HEK293 (cell line): Measurements from ENCODE around the gene DNAH3.

Experiments
- CTCF ChIA-PET: fragments of 350-600 bp; formaldehyde crosslinking; extraction: SDS; loops from one replicate; lab custom pipeline; 2021; ENCODE audit warnings: antibody characterized with exemption; lab: Yijun Ruan, JAX
- POLR2A ChIA-PET: fragments of 300-600 bp; formaldehyde crosslinking; extraction: SDS; loops from one replicate; lab custom pipeline; 2020; ENCODE audit warnings: antibody characterized with exemption, inconsistent platforms; lab: Yijun Ruan, JAX
- H3K27ac ChIP-seq: fragments of 200-500 bp; sonication (Bioruptor generic); 2 replicates; pipeline ENCODE4 v1.5.1; 2014; ENCODE audit warnings: low read depth, low read length, control low read depth, inconsistent platforms; ENCODE audit errors: extremely low read depth
- H3K36me3 ChIP-seq, 2 experiments: fragments of 200-500 bp in 1 of 2; sonication (Bioruptor generic) in 1 of 2; 1 replicate in 1 of 2; 2 replicates in 1 of 2; pipeline ENCODE4 v1.5.1; 2014 to 2017; ENCODE audit warnings: inconsistent platforms in 2 of 2, low read length in 2 of 2; ENCODE audit not compliant: control insufficient read depth in 2 of 2, insufficient read depth in 1 of 2
- H3K4me1 ChIP-seq: fragments of 200-500 bp; sonication (Bioruptor generic); 2 replicates; pipeline ENCODE4 v1.5.1; 2014; ENCODE audit warnings: mild to moderate bottlenecking, low read length, inconsistent platforms; ENCODE audit not compliant: control insufficient read depth, insufficient read depth
- H3K4me3 ChIP-seq: 2 replicates; pipeline ENCODE4 v1.5.1; 2011; ENCODE audit warnings: low read depth, mild to moderate bottlenecking, control low read depth, low read length, moderate library complexity
- H3K9me3 ChIP-seq: fragments of 200-500 bp; sonication (Bioruptor generic); 2 replicates; pipeline ENCODE4 v1.5.1; 2014; ENCODE audit warnings: low read depth, low read length, inconsistent platforms; ENCODE audit not compliant: control insufficient read depth, insufficient read depth
- HOXD13 ChIP-seq: sonication (generic); formaldehyde crosslinking; IDR thresholded peaks from 2 replicates; pipeline ENCODE4 v1.8.0; 2022; ENCODE audit warnings: missing genetic modification reagents, borderline replicate concordance
- KLF16 ChIP-seq: fragments of 450-650 bp; formaldehyde crosslinking; IDR thresholded peaks from 2 replicates; pipeline ENCODE4 v1.5.1; 2017; ENCODE audit warnings: missing biosample characterization, missing genetic modification characterization
- MYNN ChIP-seq: fragments of 450-650 bp; formaldehyde crosslinking; IDR thresholded peaks from 2 replicates; pipeline ENCODE4 v1.5.1; 2016; ENCODE audit warnings: missing biosample characterization, missing genetic modification characterization, borderline replicate concordance
- SALL2 ChIP-seq: fragments of 450-650 bp; formaldehyde crosslinking; IDR thresholded peaks from 2 replicates; pipeline ENCODE4 v1.5.0; 2017; ENCODE audit warnings: missing biosample characterization, mild to moderate bottlenecking, missing genetic modification characterization, borderline replicate concordance
- SP2 ChIP-seq: fragments of 450-650 bp; formaldehyde crosslinking; IDR thresholded peaks from 2 replicates; pipeline ENCODE4 v1.5.1; 2016; ENCODE audit warnings: missing biosample characterization, missing genetic modification characterization
- SP7 ChIP-seq: fragments of 450-650 bp; formaldehyde crosslinking; IDR thresholded peaks from 2 replicates; pipeline ENCODE4 v1.5.1; 2016; ENCODE audit warnings: missing biosample characterization, missing genetic modification characterization
- WT1 ChIP-seq: fragments of 450-650 bp; formaldehyde crosslinking; IDR thresholded peaks from 2 replicates; pipeline ENCODE4 v1.5.1; 2016; ENCODE audit warnings: missing biosample characterization, missing genetic modification characterization
- ZBTB21 ChIP-seq: fragments of 450-650 bp; formaldehyde crosslinking; IDR thresholded peaks from 2 replicates; pipeline ENCODE4 v1.5.1; 2017; ENCODE audit warnings: missing biosample characterization, missing genetic modification characterization
- ZBTB48 ChIP-seq: fragments of 450-650 bp; formaldehyde crosslinking; IDR thresholded peaks from 2 replicates; pipeline ENCODE4 v1.5.1; 2016; ENCODE audit warnings: missing biosample characterization, missing genetic modification characterization
- ZFP41 ChIP-seq: fragments of 450-650 bp; formaldehyde crosslinking; IDR thresholded peaks from 2 replicates; pipeline ENCODE4 v1.5.1; 2016; ENCODE audit warnings: missing biosample characterization, missing genetic modification characterization, borderline replicate concordance
- ZFP69B ChIP-seq: fragments of 450-650 bp; formaldehyde crosslinking; IDR thresholded peaks from 2 replicates; pipeline ENCODE4 v1.5.1; 2016; ENCODE audit warnings: missing biosample characterization, missing genetic modification characterization
- ZNF114 ChIP-seq: fragments of 450-650 bp; formaldehyde crosslinking; IDR thresholded peaks from 2 replicates; pipeline ENCODE4 v1.5.0; 2017; ENCODE audit warnings: missing biosample characterization, missing genetic modification characterization
- ZNF140 ChIP-seq: fragments of 450-650 bp; formaldehyde crosslinking; IDR thresholded peaks from 2 replicates; pipeline ENCODE4 v1.5.1; 2016; ENCODE audit warnings: missing biosample characterization, missing genetic modification characterization
- ZNF366 ChIP-seq: fragments of 450-650 bp; formaldehyde crosslinking; conservative IDR thresholded peaks from 2 replicates; pipeline ENCODE4 v1.5.1; 2016; ENCODE audit warnings: missing biosample characterization, missing genetic modification characterization
- ZNF37A ChIP-seq: fragments of 450-650 bp; IDR thresholded peaks from 2 replicates; pipeline ENCODE4 v1.5.1; 2018; ENCODE audit warnings: missing biosample characterization, missing genetic modification characterization
- ZNF394 ChIP-seq: fragments of 450-650 bp; formaldehyde crosslinking; IDR thresholded peaks from 2 replicates; pipeline ENCODE4 v1.5.1; 2016; ENCODE audit warnings: missing biosample characterization, missing genetic modification characterization, mild to moderate bottlenecking, moderate library complexity, borderline replicate concordance
- ZNF473 ChIP-seq: fragments of 450-650 bp; formaldehyde crosslinking; IDR thresholded peaks from 2 replicates; pipeline ENCODE4 v1.5.1; 2017; ENCODE audit warnings: missing biosample characterization, missing genetic modification characterization
- ZNF510 ChIP-seq: fragments of 450-650 bp; formaldehyde crosslinking; IDR thresholded peaks from 2 replicates; pipeline ENCODE4 v1.5.1; 2018; ENCODE audit warnings: mild to moderate bottlenecking, missing genetic modification characterization, missing biosample characterization; ENCODE audit not compliant: insufficient replicate concordance
- ZNF561 ChIP-seq: fragments of 450-650 bp; IDR thresholded peaks from 2 replicates; pipeline ENCODE4 v1.5.1; 2018; ENCODE audit warnings: missing biosample characterization, missing genetic modification characterization, borderline replicate concordance
- ZNF621 ChIP-seq: fragments of 450-650 bp; formaldehyde crosslinking; IDR thresholded peaks from 2 replicates; pipeline ENCODE4 v1.5.1; 2017; ENCODE audit warnings: missing biosample characterization, missing genetic modification characterization
- ZNF777 ChIP-seq: fragments of 450-650 bp; formaldehyde crosslinking; IDR thresholded peaks from 2 replicates; pipeline ENCODE4 v1.5.1; 2017; ENCODE audit warnings: missing biosample characterization, missing genetic modification characterization, borderline replicate concordance
- ZNF830 ChIP-seq: fragments of 450-650 bp; IDR thresholded peaks from 2 replicates; pipeline ENCODE4 v1.5.0; 2018; ENCODE audit warnings: missing biosample characterization, missing genetic modification characterization, low read depth, mild to moderate bottlenecking, moderate library complexity
- ZSCAN30 ChIP-seq: fragments of 450-650 bp; IDR thresholded peaks from 2 replicates; pipeline ENCODE4 v1.5.1; 2018; ENCODE audit warnings: missing biosample characterization, mild to moderate bottlenecking, missing genetic modification characterization, moderate library complexity
- TF ChIP-seq, protein P1 (sequence below): fragments of 450-650 bp; formaldehyde crosslinking; IDR thresholded peaks from 2 replicates; pipeline ENCODE4 v1.5.1; 2016; ENCODE audit warnings: missing biosample characterization, missing genetic modification characterization
- TF ChIP-seq, protein P2 (sequence below): fragments of 450-650 bp; formaldehyde crosslinking; IDR thresholded peaks from 2 replicates; pipeline ENCODE4 v1.5.1; 2016; ENCODE audit warnings: missing biosample characterization, missing genetic modification characterization

The DNAH3 gene

DNA sequence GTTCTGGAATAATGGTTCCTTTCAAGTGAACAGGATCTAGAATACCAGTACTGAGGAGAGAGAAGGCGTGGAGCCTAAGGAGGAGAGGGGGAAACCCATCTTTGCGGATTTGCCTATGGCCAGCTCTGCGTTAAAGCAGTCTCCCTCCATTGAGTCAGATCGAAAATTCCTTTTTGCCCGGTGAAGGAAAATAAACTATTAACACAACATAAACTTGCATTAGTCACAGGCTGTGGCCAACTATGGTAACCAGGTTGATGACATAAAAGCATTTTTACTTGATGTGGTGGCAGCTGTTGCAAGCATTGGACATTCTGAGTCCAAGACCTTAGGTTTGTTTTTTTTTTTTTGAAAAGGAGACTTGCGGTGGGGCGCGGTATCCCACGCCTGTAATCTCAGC, 16.7 kb upstream of the DNAH3 start:
- Histone ChIP-seq H3K4me1 (no peaks in the 10 kb centered on the region), H3K27ac (no peak overlapping the region), H3K4me3 (no peak overlapping the region), H3K36me3 (peaks cover 4 to 37% of the 10 kb centered on the region in 2 experiments; a peak in 2 of 3 replicates), H3K9me3 (no peaks in the 10 kb centered on the region)
- no peak for TF ChIP-seq ZNF473
- no peak for TF ChIP-seq SALL2
- TF ChIP-seq ZBTB48 (tag by site-specific recombination): no peak
- no peak for TF ChIP-seq ZNF777 (tag by site-specific recombination)
- no peak for TF ChIP-seq ZNF37A (tag by site-specific recombination)
- no peak for TF ChIP-seq HOXD13 (CRISPR knock-in tag)
- no peak for TF ChIP-seq ZNF510
- TF ChIP-seq ZNF114 (tag by site-specific recombination): no peak
- ChIA-PET POLR2A (interaction anchor here (1.1 kb wide), 1 partner anchor 21 kb away, joined by 3 read pairs; no protein-coding TSS in a partner anchor), CTCF (interaction anchor here (0.7 kb wide), 1 partner anchor 348 kb away, joined by 4 read pairs; no protein-coding TSS in a partner anchor)

DNA sequence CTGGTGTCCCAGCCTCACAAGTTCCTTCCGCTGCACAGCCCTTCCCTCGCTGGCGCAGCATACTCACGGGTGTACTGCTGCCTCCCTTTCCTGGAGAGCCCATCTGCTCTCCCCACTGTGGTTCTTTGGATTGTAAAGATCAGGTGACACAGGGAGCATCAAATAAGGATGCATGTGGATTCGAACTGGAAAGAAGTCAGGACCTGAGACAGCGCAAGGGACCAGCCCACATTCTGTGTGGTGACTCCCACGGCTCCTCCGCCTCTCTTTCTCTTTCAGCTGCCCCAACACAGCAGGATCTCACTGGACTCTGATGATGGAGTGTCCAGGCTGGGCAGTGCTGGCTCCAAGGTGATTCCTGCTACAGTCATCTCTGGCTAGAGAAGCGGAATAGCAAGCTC, 15.9 kb upstream of the DNAH3 start:
- ChIA-PET CTCF (interaction anchor here (0.7 to 1.4 kb wide), 2 partner anchors 22 to 134 kb away, joined by 5 read pairs; no protein-coding TSS in a partner anchor), POLR2A (no interaction called here)
- Histone ChIP-seq H3K4me3 (no peak overlapping the region), H3K9me3 (no peaks in the 10 kb centered on the region), H3K36me3 (peaks cover 4 to 36% of the 10 kb centered on the region in 2 experiments; a peak in 2 of 3 replicates), H3K27ac (no peak overlapping the region), H3K4me1 (no peaks in the 10 kb centered on the region)
- TF ChIP-seq, protein P1, sequence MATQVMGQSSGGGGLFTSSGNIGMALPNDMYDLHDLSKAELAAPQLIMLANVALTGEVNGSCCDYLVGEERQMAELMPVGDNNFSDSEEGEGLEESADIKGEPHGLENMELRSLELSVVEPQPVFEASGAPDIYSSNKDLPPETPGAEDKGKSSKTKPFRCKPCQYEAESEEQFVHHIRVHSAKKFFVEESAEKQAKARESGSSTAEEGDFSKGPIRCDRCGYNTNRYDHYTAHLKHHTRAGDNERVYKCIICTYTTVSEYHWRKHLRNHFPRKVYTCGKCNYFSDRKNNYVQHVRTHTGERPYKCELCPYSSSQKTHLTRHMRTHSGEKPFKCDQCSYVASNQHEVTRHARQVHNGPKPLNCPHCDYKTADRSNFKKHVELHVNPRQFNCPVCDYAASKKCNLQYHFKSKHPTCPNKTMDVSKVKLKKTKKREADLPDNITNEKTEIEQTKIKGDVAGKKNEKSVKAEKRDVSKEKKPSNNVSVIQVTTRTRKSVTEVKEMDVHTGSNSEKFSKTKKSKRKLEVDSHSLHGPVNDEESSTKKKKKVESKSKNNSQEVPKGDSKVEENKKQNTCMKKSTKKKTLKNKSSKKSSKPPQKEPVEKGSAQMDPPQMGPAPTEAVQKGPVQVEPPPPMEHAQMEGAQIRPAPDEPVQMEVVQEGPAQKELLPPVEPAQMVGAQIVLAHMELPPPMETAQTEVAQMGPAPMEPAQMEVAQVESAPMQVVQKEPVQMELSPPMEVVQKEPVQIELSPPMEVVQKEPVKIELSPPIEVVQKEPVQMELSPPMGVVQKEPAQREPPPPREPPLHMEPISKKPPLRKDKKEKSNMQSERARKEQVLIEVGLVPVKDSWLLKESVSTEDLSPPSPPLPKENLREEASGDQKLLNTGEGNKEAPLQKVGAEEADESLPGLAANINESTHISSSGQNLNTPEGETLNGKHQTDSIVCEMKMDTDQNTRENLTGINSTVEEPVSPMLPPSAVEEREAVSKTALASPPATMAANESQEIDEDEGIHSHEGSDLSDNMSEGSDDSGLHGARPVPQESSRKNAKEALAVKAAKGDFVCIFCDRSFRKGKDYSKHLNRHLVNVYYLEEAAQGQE (tag by site-specific recombination): peak; percentile 92
- no peak for TF ChIP-seq ZSCAN30 (tag by site-specific recombination)

DNA sequence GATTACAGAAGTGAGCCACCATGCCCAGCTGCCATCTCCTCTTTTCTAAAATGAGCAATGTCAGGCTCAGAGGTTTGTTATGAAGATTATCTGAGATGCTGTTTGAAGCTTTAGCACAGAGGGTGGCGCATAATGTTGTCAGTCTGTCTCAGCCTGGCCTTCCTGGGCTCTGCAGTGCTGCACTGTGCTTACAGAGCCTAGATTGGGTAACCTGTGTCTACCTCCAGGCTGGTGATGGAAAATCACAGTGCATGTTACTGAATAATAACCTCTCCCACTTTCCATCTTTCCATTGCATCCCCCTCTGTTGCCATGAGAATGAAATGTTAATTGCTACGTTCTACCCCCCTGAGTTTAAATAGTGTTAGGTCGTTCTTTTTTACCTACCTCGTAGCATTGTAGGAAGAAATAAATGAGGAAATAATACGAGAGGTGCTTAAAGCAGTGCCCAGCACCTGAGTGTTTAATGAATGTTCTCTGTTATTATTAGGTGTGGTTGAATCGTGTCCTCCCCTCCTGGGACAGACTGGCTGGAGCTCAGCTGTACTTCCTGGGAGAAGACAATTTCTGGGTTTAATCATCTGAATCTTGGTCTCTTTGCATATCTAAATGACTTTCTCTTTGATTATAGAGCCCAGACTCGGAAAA, 14.0 kb upstream of the DNAH3 start:
- no peak for TF ChIP-seq ZFP69B
- TF ChIP-seq ZNF394 (tag by site-specific recombination): no peak
- no peak for TF ChIP-seq ZNF140
- no peak for TF ChIP-seq SP2 (tag by site-specific recombination)
- no peak for TF ChIP-seq ZNF830
- ChIA-PET CTCF (interaction anchor here (1.4 kb wide), 1 partner anchor 8 kb away, joined by 3 read pairs; no protein-coding TSS in a partner anchor), POLR2A (no interaction called here)
- Histone ChIP-seq H3K4me1 (no peaks in the 10 kb centered on the region), H3K27ac (no peak overlapping the region), H3K9me3 (no peaks in the 10 kb centered on the region), H3K36me3 (peaks cover 4 to 28% of the 10 kb centered on the region in 2 experiments; a peak in 2 of 3 replicates), H3K4me3 (no peak overlapping the region)

DNA sequence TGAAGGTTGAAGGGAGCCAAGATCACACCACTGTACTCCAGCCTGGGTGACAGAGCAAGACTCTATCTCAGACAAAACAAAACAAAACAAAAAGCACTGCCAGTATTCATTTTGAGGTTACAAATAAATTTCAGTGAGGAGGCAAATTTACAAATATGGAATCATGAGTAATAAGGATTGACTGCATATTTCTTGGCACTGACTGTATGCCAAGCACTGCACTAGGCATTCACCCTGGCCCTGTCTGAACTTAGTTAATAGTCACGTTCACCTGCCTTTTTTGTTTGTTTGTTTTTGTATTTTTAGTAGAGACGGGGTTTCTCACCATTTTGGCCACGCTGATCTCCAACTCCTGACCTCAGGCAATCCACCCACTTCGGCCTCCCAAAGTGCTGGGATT, 12.9 kb upstream of the DNAH3 start:
- no peak overlapping the region for H3K4me3 ChIP-seq
- POLR2A ChIA-PET: no interaction called here
- H3K9me3 ChIP-seq: no peaks in the 10 kb centered on the region
- no peaks in the 10 kb centered on the region for H3K4me1 ChIP-seq
- H3K27ac ChIP-seq: no peak overlapping the region
- CTCF ChIA-PET: no interaction called here
- peaks cover 4 to 28% of the 10 kb centered on the region in 2 experiments; a peak in 2 of 3 replicates for H3K36me3 ChIP-seq
- TF ChIP-seq, protein P2, sequence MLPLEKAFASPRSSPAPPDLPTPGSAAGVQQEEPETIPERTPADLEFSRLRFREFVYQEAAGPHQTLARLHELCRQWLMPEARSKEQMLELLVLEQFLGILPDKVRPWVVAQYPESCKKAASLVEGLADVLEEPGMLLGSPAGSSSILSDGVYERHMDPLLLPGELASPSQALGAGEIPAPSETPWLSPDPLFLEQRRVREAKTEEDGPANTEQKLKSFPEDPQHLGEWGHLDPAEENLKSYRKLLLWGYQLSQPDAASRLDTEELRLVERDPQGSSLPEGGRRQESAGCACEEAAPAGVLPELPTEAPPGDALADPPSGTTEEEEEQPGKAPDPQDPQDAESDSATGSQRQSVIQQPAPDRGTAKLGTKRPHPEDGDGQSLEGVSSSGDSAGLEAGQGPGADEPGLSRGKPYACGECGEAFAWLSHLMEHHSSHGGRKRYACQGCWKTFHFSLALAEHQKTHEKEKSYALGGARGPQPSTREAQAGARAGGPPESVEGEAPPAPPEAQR (tag by site-specific recombination): no peak
- TF ChIP-seq ZSCAN30 (tag by site-specific recombination) (no peak), WT1 (tag by site-specific recombination) (no peak), ZNF394 (tag by site-specific recombination) (no peak), ZNF366 (tag by site-specific recombination) (no peak), SP7 (tag by site-specific recombination) (no peak), ZNF37A (tag by site-specific recombination) (no peak), KLF16 (tag by site-specific recombination) (no peak), MYNN (tag by site-specific recombination) (no peak), ZNF621 (no peak), ZFP41 (tag by site-specific recombination) (no peak), ZBTB21 (no peak), ZNF561 (no peak)
